ENCODE results near the gene FANCD2. TPM values are rescaled to one million over a fixed set of nuclear protein-coding genes. Genes with fewer than 3 reads are reported as not detected.

FANCD2 gene
- total and polyA plus RNA-seq, 11 donors: 0.12 to 4.4 (median 0.82) TPM

GRCh38 chr3:10002951-10003350, 23.3 kb upstream of the FANCD2 start:
- DNase-seq (no peak), ATAC-seq (no peak)
- 80 to 100% (median 98%) methylated on average over 1 to 2 of the region's 2 CpGs for WGBS, 4 donors
- no peak for TF ChIP-seq POLR2A (IDR thresholded peaks at IDR 0.05)
- TF ChIP-seq, protein P1, sequence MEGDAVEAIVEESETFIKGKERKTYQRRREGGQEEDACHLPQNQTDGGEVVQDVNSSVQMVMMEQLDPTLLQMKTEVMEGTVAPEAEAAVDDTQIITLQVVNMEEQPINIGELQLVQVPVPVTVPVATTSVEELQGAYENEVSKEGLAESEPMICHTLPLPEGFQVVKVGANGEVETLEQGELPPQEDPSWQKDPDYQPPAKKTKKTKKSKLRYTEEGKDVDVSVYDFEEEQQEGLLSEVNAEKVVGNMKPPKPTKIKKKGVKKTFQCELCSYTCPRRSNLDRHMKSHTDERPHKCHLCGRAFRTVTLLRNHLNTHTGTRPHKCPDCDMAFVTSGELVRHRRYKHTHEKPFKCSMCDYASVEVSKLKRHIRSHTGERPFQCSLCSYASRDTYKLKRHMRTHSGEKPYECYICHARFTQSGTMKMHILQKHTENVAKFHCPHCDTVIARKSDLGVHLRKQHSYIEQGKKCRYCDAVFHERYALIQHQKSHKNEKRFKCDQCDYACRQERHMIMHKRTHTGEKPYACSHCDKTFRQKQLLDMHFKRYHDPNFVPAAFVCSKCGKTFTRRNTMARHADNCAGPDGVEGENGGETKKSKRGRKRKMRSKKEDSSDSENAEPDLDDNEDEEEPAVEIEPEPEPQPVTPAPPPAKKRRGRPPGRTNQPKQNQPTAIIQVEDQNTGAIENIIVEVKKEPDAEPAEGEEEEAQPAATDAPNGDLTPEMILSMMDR (IDR thresholded peaks at IDR 0.05): no peak
- intact Hi-C loops (cut with DNase I): no loop called here
- Histone ChIP-seq H3K4me1 (no peaks in the 10 kb centered on the region), H3K27ac (no peak overlapping the region), H3K36me3 (peaks cover 0 to 17% (median 0%) of the 10 kb centered on the region in 9 donors), H3K9me3 (no peaks in the 10 kb centered on the region), H3K4me3 (no peak overlapping the region), H3K27me3 (no peaks in the 10 kb centered on the region)

DNA sequence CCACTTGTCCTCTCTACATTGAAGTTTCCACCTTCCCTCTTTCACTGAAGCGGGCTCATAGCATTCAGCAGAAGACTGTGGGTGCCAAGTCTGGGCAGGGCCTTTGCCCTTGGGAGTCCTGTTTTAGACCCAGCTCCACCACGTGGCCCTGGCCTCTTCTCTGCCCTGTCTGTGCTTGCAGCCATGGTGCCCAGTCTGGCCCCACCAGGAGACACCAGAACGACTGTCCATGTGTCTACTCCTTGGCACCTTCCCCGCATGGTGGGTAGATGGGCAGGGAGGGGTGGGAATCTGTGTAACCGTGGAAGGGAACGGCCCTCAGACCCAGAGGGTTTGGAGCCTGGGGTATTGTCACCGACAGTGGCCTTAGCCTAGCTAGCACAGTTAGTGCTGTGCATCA, 21.7 kb upstream of the FANCD2 start:
- Histone ChIP-seq H3K27me3 (no peaks in the 10 kb centered on the region), H3K4me3 (no peak overlapping the region), H3K27ac (no peak overlapping the region), H3K9me3 (no peaks in the 10 kb centered on the region), H3K36me3 (peaks cover 0 to 8% (median 0%) of the 10 kb centered on the region in 9 donors), H3K4me1 (peaks cover 0 to 11% (median 7%) of the 10 kb centered on the region in 12 donors)
- TF ChIP-seq, protein P1 (IDR thresholded peaks at IDR 0.05): no peak
- no peak for TF ChIP-seq POLR2A (IDR thresholded peaks at IDR 0.05)
- ATAC-seq (no peak), DNase-seq (no peak)
- WGBS, 4 donors: 93 to 95% (median 94%) methylated on average over 7 of the region's 7 CpGs
- intact Hi-C loops (cut with DNase I): no loop called here

- Histone ChIP-seq H3K4me3 (no peak overlapping the region), H3K27ac (no peak overlapping the region), H3K4me1 (peaks cover 0 to 17% (median 9%) of the 10 kb centered on the region in 12 donors), H3K36me3 (peaks cover 0 to 6% (median 0%) of the 10 kb centered on the region in 9 donors), H3K27me3 (no peaks in the 10 kb centered on the region), H3K9me3 (no peaks in the 10 kb centered on the region)
- DNase-seq (no peak), ATAC-seq (no peak)
- no peak for TF ChIP-seq POLR2A (IDR thresholded peaks at IDR 0.05)
- TF ChIP-seq, protein P1 (IDR thresholded peaks at IDR 0.05): no peak
- 86 to 94% (median 92%) methylated on average over 5 of the region's 5 CpGs for WGBS, 4 donors
- intact Hi-C loops (cut with DNase I): no loop called here
These were observed 21.2 kb upstream of the FANCD2 start for GRCh38 chr3:10004960-10005564.

GRCh38 chr3:10006048-10006761, 20.0 kb upstream of the FANCD2 start:
- no peak for TF ChIP-seq POLR2A (IDR thresholded peaks at IDR 0.05)
- TF ChIP-seq, protein P1 (IDR thresholded peaks at IDR 0.05): no peak
- intact Hi-C loops (cut with DNase I): loop anchor here in 1 of 10 donors (2.0 kb wide), 1 partner anchor 17 kb away; no protein-coding TSS in a partner anchor
- 74 to 82% (median 75%) methylated on average over 10 of the region's 10 CpGs for WGBS, 4 donors

More at GRCh38 chr3:10006048-10006761, 20.0 kb upstream of the FANCD2 start:
- Histone ChIP-seq H3K9me3 (no peaks in the 10 kb centered on the region), H3K27ac (no peak overlapping the region), H3K4me1 (peaks cover 0 to 26% (median 18%) of the 10 kb centered on the region in 12 donors), H3K36me3 (no peaks in the 10 kb centered on the region), H3K4me3 (no peak overlapping the region), H3K27me3 (no peaks in the 10 kb centered on the region)
- DNase-seq: no peak
- ATAC-seq: no peak

All from heart left ventricle (tissue), 16 donors.